ENCODE data around the gene KSR2. TPM values are rescaled to one million over a fixed set of nuclear protein-coding genes. Genes with fewer than 3 reads are reported as not detected.

KSR2 gene
- total RNA-seq, 1 experiment from 2014 or later, result 1.3 TPM

DNA sequence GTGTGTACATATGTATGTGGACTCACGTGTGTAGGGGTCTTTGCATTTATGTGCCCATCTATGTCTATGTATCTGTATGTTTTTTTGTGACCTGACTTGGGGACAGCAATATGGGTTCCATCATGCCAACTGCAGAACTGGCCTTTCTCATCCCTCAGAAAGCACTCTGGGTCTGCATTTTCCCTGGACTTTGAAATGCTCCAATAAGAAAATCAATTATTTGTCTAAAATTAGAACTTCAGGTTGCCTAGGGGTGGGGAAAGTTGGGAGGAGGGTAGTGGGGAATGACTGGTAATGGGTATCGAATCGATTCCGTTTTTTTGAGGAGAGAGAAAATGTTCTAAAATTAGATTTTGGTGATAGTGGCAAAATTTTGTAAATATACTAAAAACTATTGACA is 466.6 kb downstream of the KSR2 start:
- H3K27me3 ChIP-seq (ENCODE audit: insufficient read depth, low read length), result no peaks in the 10 kb centered on the region
- H3K23me2 ChIP-seq (ENCODE audit: insufficient read length, low read depth, low read length, poor library complexity, severe bottlenecking), result no peaks in the 10 kb centered on the region
- H3K79me1 ChIP-seq (ENCODE audit: insufficient read depth, low read depth, low read length, poor library complexity, severe bottlenecking), result no peaks in the 10 kb centered on the region
- H3K4me1 ChIP-seq (ENCODE audit: insufficient read depth, low read length), result no peaks in the 10 kb centered on the region
- no peak overlapping the region for H3K4ac ChIP-seq (ENCODE audit: low read depth, low read length)
- H3K27ac ChIP-seq (ENCODE audit: insufficient read length, low read depth, low read length), result no peak overlapping the region
- H2AFZ ChIP-seq (ENCODE audit: low read length), result no peak overlapping the region
- no peaks in the 10 kb centered on the region; the same call in 1 of the 2 replicates for H3K27me3 Mint-ChIP-seq (ENCODE audit: low read depth)
- no peak overlapping the region for H4K91ac ChIP-seq (ENCODE audit: insufficient read length, low read depth, low read length)
- H3K4me1 Mint-ChIP-seq, result peaks cover 10 to 12% of the 10 kb centered on the region in 2 experiments
- H4K5ac ChIP-seq (ENCODE audit: insufficient read length, low read depth, low read length), result no peak overlapping the region
- H3K23ac ChIP-seq (ENCODE audit: insufficient read length, low read depth, low read length), result no peak overlapping the region
- no peaks in the 10 kb centered on the region; a peak in 1 of 7 replicates for H3K36me3 Mint-ChIP-seq (ENCODE audit: insufficient read depth in 1 of 3, low read depth in 3 of 3)
- no peak overlapping the region for H3K9ac ChIP-seq (ENCODE audit: extremely low read depth, insufficient read length, low read length)
- no peak overlapping the region for H4K8ac ChIP-seq (replicated peaks; ENCODE audit: insufficient read length, low read depth, low read length)
- no peak overlapping the region for H3K4me2 ChIP-seq (ENCODE audit: insufficient read depth, insufficient read length, low read length)
- WGBS (ENCODE audit: extremely low coverage, insufficient read length, low lambda C conversion rate), result no CpG with 5 or more reads among the region's 4 CpGs
- no peaks in the 10 kb centered on the region for H3K9me3 ChIP-seq (ENCODE audit: control insufficient read depth, low read depth, low read length)
- no peak overlapping the region for H3K56ac ChIP-seq (ENCODE audit: insufficient read length, low read depth, low read length)
- H3K18ac ChIP-seq (ENCODE audit: insufficient read length, low read depth, low read length), result no peak overlapping the region
- no peak overlapping the region for H2BK5ac ChIP-seq (ENCODE audit: insufficient read length, low read length)
- no peaks in the 10 kb centered on the region for H4K20me1 ChIP-seq (ENCODE audit: control insufficient read depth, insufficient read depth, insufficient read length)
- H3K14ac ChIP-seq (ENCODE audit: insufficient read depth, low read length), result no peak overlapping the region
- H3K4me3 Mint-ChIP-seq, result no peak overlapping the region
- no peak overlapping the region for H2BK20ac ChIP-seq (ENCODE audit: low read depth, low read length, poor library complexity, severe bottlenecking)
- DNase-seq, result no peak
- H2BK12ac ChIP-seq (ENCODE audit: insufficient read length, low read depth, low read length), result no peak overlapping the region
- no peak overlapping the region for H3T11ph ChIP-seq (ENCODE audit: low read length)
- H2AK5ac ChIP-seq (ENCODE audit: insufficient read length, low read length), result no peak overlapping the region
- H3K79me2 ChIP-seq (ENCODE audit: insufficient read depth, low read length), result no peaks in the 10 kb centered on the region
- TF ChIP-seq, protein P1, sequence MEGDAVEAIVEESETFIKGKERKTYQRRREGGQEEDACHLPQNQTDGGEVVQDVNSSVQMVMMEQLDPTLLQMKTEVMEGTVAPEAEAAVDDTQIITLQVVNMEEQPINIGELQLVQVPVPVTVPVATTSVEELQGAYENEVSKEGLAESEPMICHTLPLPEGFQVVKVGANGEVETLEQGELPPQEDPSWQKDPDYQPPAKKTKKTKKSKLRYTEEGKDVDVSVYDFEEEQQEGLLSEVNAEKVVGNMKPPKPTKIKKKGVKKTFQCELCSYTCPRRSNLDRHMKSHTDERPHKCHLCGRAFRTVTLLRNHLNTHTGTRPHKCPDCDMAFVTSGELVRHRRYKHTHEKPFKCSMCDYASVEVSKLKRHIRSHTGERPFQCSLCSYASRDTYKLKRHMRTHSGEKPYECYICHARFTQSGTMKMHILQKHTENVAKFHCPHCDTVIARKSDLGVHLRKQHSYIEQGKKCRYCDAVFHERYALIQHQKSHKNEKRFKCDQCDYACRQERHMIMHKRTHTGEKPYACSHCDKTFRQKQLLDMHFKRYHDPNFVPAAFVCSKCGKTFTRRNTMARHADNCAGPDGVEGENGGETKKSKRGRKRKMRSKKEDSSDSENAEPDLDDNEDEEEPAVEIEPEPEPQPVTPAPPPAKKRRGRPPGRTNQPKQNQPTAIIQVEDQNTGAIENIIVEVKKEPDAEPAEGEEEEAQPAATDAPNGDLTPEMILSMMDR (conservative IDR thresholded peaks at IDR 0.05), result no peak
- H3K27ac Mint-ChIP-seq, result no peak overlapping the region
- H2BK15ac ChIP-seq (ENCODE audit: low read depth, low read length), result no peak overlapping the region
- no peaks in the 10 kb centered on the region for H3K9me3 Mint-ChIP-seq
- no peak overlapping the region for H2BK120ac ChIP-seq (ENCODE audit: low read depth, low read length, poor library complexity, severe bottlenecking)

Measured in H9 (cell line).